Ascending aorta (tissue), 2 donors: ENCODE results near the gene TRUB1. TPM values are rescaled to one million over a fixed set of nuclear protein-coding genes. Genes with fewer than 3 reads are reported as not detected.

ENCODE experiments used
- DNase-seq, 2 donors: peaks; one replicate each; pipeline ENCODE4 v3.0.0-alpha.2; 2019; ENCODE audit warnings: low spot score in 2 of 2
- H3K27ac ChIP-seq, 2 donors: fragments of 200-600 bp; sonication (generic); one replicate each; pipeline ENCODE4 v1.5.1; 2016 to 2017; ENCODE audit warnings: mild to moderate bottlenecking in 1 of 2
- H3K27me3 ChIP-seq: fragments of 200-600 bp; sonication (generic); one replicate; pipeline ENCODE4 v1.5.1; 2017
- H3K36me3 ChIP-seq, 2 donors: fragments of 200-600 bp; sonication (generic); one replicate each; pipeline ENCODE4 v1.5.1; 2016
- H3K4me1 ChIP-seq, 2 donors: fragments of 200-600 bp; sonication (generic); one replicate each; pipeline ENCODE4 v1.5.1; 2016 to 2017; ENCODE audit warnings: mild to moderate bottlenecking in 1 of 2
- H3K4me3 ChIP-seq, 2 donors: fragments of 200-600 bp; sonication (generic); one replicate each; pipeline ENCODE4 v1.5.1; 2016 to 2017; ENCODE audit warnings: mild to moderate bottlenecking in 1 of 2
- H3K9me3 ChIP-seq, 2 donors: fragments of 200-600 bp; sonication (generic); one replicate each; pipeline ENCODE4 v1.5.1; 2016
- CTCF ChIP-seq, 3 experiments: fragments of 200-600 bp in 2 of 3; fragments of 450-650 bp in 1 of 3; sonication (generic) in 2 of 3; IDR thresholded peaks; one replicate each; pipeline ENCODE4 v1.5.1; 2016 to 2019; ENCODE audit warnings: antibody characterized with exemption in 3 of 3, mild to moderate bottlenecking in 1 of 3, moderate library complexity in 1 of 3
- intact Hi-C: fragments of 100-400 bp; cut with DNase I; formaldehyde crosslinking; loops from one replicate; pipeline ENCODE4 v1.15.1; 2023
- total RNA-seq: library from RNA; depleted of rRNA; stranded (reverse); fragments of >200 nt; gene quantifications from one replicate; pipeline ENCODE4 v1.1.0, GENCODE V29; 2016

Gene TRUB1
- total RNA-seq, 1 donor from 2014 or later = 5.4 TPM

GRCh38 chr10:114928818-114929217 is 9.2 kb upstream of the TRUB1 start:
- H3K27me3 ChIP-seq = no peaks in the 10 kb centered on the region
- intact Hi-C loops = no loop called here
- no peaks in the 10 kb centered on the region for H3K9me3 ChIP-seq

GRCh38 chr10:114930320-114930719 is 7.7 kb upstream of the TRUB1 start:
- TF ChIP-seq CTCF (IDR thresholded peaks at IDR 0.05) = no peak
- Histone ChIP-seq H3K9me3 (no peaks in the 10 kb centered on the region), H3K4me1 (no peaks in the 10 kb centered on the region), H3K4me3 (no peak overlapping the region), H3K27me3 (no peaks in the 10 kb centered on the region), H3K27ac (no peak overlapping the region), H3K36me3 (no peaks in the 10 kb centered on the region)
- DNase-seq = no peak
- intact Hi-C loops = loop anchor here (10.0 kb wide), 1 partner anchor 296 kb away; no protein-coding TSS in a partner anchor

More at GRCh38 chr10:114928818-114929217, 9.2 kb upstream of the TRUB1 start:
- DNase-seq = no peak
- H3K27ac ChIP-seq = no peak overlapping the region
- no peaks in the 10 kb centered on the region for H3K36me3 ChIP-seq
- H3K4me3 ChIP-seq = no peak overlapping the region
- H3K4me1 ChIP-seq = no peaks in the 10 kb centered on the region
- no peak for TF ChIP-seq CTCF (IDR thresholded peaks at IDR 0.05)

GRCh38 chr10:114931072-114931679 is 6.8 kb upstream of the TRUB1 start:
- Histone ChIP-seq H3K27ac (no peak overlapping the region), H3K4me3 (no peak overlapping the region), H3K36me3 (no peaks in the 10 kb centered on the region), H3K4me1 (no peaks in the 10 kb centered on the region), H3K9me3 (no peaks in the 10 kb centered on the region), H3K27me3 (no peaks in the 10 kb centered on the region)
- no peak for TF ChIP-seq CTCF (IDR thresholded peaks at IDR 0.05)
- DNase-seq = no peak
- intact Hi-C loops = loop anchor here (10.0 kb wide), 1 partner anchor 296 kb away; no protein-coding TSS in a partner anchor

GRCh38 chr10:114932225-114932624 is 5.8 kb upstream of the TRUB1 start:
- TF ChIP-seq CTCF (IDR thresholded peaks at IDR 0.05) = no peak
- Histone ChIP-seq H3K4me1 (no peaks in the 10 kb centered on the region), H3K27me3 (no peaks in the 10 kb centered on the region), H3K4me3 (no peak overlapping the region), H3K36me3 (no peaks in the 10 kb centered on the region), H3K9me3 (no peaks in the 10 kb centered on the region), H3K27ac (no peak overlapping the region)
- DNase-seq = no peak
- intact Hi-C loops = loop anchor here (10.0 kb wide), 1 partner anchor 297 kb away; no protein-coding TSS in a partner anchor

GRCh38 chr10:114932945-114933344 is 5.0 kb upstream of the TRUB1 start:
- no peak for DNase-seq
- Histone ChIP-seq H3K27me3 (no peaks in the 10 kb centered on the region), H3K4me3 (no peak overlapping the region), H3K4me1 (no peaks in the 10 kb centered on the region), H3K36me3 (no peaks in the 10 kb centered on the region), H3K27ac (no peak overlapping the region), H3K9me3 (no peaks in the 10 kb centered on the region)
- intact Hi-C loops = loop anchor here (10.0 kb wide), 1 partner anchor 298 kb away; no protein-coding TSS in a partner anchor
- no peak for TF ChIP-seq CTCF (IDR thresholded peaks at IDR 0.05)
